Activated CD4-positive, alpha-beta T cell treated with anti-CD3 and anti-CD28 coated beads for 4 hours (primary cell): ENCODE measurements around the gene CIROP.

Source experiments
- DNase-seq, 2 donors: peaks; one replicate each; pipeline ENCODE4 v3.0.0-alpha.2; 2020

Gene CIROP

DNA sequence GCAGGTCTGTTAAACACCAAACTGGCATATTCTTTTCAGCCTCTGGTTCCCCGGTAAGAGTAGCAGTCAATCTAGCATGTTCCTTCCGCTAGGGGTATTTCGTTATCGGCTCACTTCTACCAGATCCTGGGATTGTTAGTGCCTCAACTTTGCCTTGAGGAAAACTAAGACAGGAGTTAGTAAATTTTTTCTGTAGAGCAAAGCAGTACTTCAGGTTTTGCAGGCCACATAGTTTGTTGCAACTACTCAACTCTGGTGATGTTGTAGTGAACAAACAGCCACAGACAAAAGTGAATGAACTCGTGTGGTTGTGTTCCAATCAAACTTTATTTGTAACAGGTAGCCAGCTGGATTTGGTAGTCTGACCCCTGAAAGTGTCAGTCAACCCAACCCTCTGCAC, 41.2 kb downstream of the CIROP start:
- DNase-seq, result no peak

DNA sequence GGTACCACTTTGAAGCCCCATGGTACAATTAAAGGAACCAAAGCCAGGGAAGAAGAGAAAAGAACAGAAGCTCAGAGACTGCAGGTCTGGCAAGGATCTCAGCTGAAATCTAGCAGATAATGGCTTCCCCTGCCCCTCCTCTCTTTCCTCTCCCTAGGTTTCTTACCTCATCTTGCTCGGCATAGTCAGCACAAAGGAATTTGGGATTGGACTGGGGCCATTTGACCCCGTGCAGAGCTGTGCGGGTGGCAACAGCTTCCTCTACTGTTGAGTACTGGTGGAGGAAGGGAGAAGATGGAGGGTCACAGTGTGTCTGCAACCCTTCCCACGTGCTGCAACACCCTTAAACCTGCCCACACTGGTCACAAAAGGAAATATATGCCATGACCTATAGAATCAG, 42.8 kb downstream of the CIROP start:
- DNase-seq, result no peak

DNA sequence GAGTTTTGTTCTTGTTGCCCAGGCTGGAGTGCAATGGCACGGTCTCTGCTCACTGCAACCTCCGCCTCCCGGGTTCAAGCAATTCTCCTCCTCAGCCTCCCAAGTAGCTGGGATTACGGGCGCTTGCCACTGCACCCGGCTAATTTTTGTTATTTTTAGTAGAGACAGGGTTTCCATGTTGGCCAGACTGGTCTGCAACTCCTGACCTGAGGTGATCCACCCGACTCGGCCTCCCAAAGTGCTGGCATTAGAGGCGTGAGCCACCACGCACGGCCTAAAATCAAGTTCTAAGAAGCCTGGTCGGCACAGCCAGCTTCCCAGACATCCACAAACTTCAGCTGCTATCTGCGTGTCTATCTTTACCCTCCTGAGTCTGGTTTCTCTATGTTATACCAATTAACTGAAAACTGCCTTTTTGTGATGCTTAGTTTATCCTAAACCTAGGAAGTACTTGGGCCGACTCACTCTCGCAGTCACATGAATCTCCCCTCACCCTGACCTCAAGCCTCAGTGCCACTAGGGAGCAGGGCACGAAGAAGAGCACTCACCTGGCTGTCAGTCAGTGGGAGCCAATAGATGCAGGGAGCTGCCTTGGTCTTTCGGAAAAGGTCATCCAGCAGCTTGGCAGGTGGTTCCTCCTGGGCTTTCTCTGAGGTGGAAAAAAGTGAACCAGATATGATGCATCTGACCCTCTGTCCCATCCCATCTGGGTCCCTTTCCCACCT, 44.1 kb downstream of the CIROP start:
- no peak for DNase-seq

DNA sequence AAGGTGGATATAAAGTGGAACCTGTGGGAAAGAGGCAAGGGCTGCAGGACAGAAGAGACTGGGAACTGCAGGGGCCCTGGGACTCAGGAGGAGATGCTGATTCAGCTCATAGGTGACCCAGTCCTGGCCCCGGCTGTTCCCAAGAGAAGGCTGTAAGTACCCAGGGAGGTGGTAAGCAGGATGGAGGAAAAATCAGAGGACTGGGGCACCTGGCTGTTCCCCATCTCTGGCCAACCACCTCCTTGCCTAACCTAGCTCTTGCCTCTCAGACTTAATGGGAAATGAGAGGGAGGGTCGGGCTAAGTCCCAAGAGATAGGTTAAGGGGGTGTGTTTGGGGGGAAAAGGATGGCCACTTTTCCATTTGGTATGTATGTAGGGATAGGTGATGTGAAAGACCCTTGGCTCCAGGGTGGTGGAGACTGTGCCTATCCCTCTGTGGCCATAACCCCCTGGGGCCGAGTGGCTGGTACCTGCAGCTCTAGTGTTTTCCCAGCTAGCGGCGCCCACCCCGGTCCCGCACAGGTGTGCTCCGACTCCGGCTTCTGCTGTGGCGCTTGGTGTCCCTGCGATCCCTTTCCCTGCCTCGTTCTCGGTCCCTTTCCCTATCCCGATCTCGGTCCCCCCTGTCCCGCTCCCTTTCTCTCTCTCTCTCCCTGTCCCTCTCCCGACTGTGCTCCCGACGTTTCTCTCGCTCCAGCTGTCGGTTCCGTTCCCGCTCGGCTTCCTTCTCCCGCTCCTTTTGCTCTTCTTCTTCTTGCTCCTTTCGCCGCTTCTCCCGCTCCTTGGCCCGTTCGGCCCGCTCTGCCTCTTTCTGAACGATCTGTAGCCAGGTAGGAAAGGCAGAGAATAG, 45.9 kb downstream of the CIROP start:
- DNase-seq, result no peak

DNA sequence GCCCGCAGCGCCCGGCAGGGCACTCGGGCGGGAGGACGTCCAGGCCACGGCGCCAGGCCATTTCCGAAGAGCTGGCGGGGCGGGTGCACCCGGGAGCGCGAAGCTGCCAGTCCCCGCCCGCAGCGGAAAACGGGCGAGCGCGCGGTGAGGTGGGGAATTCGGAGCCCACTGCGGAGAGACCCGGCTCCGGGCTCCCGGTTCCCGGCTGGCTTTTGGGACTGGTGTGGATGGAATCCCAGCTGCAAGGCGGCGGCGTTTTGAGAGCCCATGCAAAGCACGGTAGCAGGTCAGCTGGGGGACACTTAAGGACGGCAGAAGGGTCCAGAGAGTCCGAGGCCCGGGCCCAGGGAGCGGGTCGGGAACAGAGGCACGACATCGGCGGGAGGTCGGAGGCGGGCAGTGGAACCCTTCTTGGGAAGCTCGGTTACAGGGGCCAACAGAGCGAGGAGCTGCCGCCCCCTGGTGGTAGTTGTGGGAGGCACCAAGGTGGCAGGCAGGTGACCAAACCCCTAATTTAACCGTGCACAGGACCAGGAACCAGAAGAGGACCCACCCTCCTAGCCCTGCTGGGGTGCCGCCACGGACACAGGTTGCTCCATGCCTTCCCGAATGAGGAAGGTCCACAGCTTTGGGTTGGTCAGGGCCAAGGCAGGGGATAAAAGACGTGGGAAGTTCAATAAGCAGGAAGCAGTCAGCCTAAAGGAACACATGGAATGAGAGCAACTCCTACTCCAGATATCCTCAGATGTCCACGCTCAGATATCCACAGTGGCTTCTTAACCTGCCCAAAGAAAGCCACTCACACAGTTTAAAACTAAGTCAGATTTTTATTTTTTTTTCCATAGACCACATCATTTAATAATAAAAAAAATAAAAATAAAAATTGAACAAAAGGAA, 46.8 kb downstream of the CIROP start:
- DNase-seq, result peak; percentile 81 to 88

DNA sequence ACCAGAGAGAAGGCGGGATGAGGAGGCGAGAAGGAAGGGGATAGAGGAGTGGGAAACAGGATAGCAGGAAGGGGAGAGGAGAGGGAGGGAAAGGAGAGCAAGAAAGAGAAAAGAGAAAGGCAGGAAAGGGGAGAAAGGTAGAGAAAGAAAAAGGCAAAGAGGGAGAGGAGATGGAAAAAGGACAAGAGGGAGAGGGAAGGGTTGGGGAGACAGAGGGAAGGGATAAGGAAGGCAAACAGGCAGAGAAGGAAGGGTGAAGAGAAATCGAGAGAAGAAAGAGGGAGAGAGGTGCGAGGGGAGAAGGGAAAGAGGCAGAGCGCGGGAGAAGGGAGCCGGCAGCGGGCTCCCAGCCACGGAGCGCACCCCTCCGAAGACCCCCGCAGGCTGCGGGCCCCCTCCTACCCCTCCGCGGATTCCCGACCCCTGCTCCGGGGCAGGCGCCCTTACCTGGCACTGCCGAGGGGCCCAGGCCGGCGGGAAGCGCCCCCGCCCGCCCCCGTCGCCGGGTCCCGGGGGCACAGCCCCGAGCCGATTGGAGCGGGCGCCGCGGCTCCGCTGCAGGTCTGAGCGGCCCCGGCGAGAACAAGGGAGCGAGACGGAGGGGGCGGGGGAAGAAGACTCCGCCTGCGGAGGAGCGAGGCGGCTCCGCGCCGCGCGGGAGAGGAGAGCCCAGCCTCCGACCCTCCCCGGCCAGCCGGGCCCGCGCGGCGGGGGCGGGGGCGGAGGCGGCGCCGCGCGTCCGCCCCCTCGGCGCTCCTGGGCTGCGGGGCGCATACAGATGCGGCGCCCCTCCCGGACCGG, 47.6 kb downstream of the CIROP start, which contains the start of gene CDH24:
Gene CDH24 (minus strand): TSS at position 565 of the 801 bp plus-strand sequence. CDS start 1,787 bp downstream, outside the sequence.
- DNase-seq, result peak; percentile 63 to 72

DNA sequence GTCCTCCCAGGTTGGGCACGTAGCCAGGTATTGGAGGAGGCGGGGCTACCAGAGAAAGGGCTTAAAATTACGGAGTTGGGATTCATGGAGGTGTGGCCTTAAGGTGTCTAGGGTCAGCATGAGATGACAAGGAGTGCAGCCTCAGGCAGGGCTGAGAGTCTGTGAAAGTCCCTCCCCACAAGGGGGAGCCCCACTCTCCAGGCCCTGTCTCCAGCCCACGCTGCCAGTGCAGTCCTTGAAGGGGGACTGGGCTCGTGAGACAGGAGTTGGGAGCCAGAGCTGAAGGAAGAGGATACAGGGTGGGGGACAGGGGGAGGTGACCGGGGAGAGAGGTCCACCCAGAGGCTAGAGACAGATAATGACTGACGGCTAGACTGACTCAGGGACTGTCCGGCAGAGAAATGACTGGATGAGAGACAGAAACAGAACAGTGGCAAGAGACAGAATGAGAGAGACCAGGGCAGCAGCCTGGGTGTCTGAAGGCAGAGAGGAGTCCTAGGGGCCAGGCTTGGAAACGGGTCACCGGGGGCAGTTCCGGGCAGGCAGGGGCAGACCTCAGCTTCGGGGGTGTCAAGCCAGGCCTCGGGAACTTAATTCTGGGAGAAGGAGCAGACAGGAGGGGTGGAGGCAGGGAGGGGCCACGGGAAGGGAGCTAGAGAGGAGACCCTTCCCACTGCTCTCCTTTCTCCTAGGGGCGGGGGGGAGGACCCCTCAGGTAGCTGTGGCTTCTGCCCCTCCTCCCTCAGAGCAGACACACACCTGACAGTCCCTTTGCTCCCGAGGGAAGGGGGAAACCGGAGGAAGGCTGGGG, 48.4 kb downstream of the CIROP start:
- peak; percentile 72 to 75 for DNase-seq

DNA sequence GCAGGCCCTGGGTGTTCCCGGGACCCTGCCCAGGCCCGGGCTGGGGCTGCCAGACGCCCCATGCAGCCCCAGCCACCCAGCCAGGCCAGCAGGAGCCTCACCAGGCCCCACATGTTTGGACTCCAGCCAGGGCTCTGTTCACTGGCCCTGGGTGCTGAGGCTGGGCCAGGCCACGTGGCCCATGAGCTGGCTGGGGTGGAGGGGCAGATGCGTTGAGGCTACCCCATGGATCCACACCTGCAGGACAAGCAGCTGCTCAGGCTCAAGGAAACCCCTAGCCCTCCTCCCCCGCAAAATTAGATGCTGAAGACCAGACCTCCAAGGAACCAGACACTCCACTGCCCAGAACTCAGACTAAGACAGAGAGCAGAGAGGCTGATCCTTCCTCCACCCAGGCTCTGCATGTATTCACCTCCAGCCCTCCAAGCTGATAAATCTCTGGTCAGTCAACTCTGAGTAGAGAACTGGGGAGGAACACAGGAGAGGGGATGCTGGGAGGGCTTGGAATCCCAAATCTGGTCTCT, 49.1 kb downstream of the CIROP start:
- DNase-seq, result no peak

DNA sequence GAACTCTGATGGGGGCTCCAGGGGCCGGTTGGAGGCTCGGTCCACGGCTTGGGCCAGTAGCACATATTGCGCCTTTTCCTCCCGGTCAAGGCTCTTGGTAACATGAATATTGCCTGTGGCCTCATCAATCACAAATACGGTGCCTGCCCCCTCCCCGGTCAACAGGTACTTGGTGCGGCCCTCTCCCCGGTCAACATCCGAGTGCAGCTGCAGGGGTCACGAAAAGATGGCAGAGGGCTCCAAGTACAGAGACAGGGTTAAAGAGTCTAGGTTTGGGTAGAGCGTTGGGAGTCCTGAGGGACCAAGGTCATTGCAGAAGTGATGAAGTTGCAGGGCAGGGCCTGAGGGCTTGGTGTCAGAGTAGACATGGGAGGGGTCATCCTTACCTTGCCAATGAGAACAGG, 49.6 kb downstream of the CIROP start:
- no peak for DNase-seq

DNA sequence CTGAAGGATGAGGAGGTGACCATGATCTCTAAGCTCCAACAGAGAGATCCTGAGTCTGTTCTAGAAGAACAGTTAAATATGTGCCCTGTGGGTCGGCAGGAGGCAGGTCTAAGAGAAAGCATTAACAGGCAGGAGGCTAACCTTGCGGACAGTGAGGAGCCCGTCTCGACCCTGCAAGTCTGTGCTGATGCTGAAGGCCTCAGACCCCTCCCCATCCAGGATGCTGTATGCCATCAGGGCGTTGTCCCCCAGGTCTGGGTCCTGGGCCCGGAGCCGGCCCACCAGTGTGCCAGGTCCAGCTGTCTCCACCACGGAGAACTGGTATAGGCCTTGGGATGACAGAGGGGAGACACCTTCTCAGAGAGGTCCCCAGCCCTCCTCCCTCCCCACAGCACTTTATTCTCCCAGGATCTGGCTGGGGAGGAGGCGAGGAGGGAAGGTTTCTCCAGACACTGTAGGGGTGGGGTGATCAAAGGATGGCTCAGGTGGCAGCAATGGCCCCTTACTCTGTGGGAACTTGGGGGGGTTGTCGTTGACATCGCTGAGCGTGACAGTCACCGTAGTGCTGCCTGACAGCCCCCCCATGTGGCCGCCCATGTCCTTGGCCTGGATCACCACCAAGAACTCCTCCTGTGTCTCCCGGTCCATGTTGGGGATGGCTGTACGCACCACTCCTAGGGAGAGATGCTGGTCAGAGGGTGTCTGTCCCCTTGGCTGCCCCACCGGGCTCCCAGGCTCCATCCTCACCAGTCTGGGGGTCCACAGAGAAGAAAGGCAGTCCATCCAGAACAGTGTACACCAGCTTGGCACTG, 50.6 kb downstream of the CIROP start:
- peak; percentile 23 to 25 for DNase-seq

DNA sequence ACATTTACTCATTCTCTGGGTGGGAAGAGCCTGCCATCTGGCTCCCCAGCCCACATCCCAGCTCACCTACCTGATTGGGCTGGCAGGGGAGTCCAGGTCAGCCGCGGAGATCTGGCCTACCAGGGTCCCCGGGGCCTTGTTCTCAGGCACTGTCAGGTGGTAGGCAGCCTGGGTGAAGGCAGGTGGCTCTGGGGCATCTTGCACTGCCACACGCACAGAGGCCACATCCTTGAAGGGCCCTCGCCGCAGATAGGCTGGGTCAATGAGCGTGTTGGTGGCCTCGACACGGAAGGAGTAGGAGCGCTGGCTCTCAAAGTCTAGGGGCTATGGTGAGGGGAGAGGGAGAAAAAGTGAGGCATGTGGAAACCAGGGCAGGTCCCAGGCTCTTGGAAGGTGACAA, 51.4 kb downstream of the CIROP start:
- no peak for DNase-seq

DNA sequence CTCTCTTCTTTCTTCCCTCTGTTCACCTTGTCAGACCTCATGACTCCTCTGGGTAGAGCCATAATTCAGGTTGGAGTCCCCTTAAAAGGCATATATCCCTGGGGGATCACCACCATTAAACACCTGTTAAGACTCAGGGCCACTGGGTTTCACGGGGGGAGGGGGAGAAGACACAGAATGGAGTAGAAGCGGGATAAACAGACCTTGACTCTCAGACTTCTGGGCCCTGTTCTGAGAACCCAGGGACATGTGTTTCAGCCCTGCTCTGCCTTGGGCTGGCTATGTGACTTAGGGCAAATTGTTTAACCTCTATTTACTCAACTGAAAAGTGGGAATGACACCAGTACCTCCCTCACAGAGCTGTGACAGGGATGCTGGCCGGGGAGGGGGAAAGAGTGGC, 52.1 kb downstream of the CIROP start:
- DNase-seq, result no peak

DNA sequence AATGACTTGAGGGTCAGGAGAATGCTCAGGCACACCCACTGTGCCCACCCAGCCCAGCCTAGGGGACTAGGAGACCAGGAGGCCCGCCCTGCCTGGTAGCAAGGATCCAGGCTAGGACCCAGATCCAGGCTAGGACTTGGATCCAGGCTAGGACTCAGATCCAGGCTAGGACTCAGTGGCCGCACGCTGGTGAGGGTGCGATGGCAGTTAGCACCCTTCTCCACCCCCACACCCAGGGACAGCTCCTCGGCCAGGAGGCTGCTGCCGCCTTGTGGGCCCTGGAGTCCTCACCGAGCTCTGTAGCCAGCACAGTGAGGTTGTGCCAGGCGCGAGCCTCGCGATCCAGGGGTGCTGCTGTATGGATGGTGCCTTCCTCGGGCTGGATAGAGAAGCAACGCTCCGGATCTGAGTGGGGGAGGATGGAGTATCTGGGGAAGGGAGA, 52.6 kb downstream of the CIROP start:
- DNase-seq, result no peak

DNA sequence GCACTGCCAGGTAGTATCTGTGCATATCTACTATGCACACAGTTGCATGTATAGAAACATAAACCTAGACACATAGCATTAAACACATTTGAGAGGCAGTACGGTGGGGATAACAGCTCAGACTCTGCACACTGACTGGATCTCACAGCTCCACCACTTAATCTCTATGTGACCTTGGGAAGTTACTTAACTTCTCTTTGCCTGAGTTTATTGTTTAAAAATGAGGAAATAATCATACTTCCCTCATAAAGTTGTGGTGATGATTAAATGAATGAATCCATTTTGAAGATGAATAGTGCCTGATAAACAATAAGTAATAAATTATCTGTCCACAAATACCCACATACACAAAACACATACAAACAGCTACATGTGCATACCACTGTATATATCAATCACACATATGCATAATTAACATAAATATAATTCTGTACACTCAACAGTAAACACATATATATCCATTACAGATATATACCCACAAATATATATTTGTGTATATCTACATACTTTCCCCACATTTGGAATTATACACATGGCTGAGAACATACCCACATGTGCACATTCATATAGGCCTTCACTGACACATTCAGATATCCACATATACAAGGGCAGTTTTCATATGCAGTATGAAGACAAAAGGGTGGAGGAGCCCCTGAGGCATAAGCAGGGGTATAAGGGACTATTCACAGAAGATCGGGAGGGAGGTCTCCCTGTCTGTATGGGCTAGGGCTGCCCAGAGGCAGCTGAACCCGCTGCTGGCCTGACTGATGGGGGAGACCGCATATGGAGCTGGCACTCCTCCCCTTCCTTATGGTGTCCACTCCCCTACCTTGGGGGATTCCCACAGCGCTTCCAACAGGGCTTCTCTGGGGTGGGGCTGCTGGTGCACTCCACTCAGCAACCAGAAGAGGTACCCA, 53.4 kb downstream of the CIROP start:
- no peak for DNase-seq
